OCI-LY3 (cell line): ENCODE results near the gene MTHFD1L.

Experiments
- H2AFZ ChIP-seq: fragments of 200-600, 300-600 bp; shearing (Covaris generic); 2 replicates; pipeline ENCODE4 v1.6.0; 2014; ENCODE audit warnings: antibody characterized with exemption, low read depth, low read length
- H3K27ac ChIP-seq: fragments of 200-600, 300-600 bp; sonication (generic); 2 replicates; pipeline ENCODE4 v1.5.1; 2014; ENCODE audit warnings: mild to moderate bottlenecking, low read length, moderate library complexity, mixed read lengths
- H3K27me3 ChIP-seq: fragments of 200-600, 300-600 bp; sonication (generic); 2 replicates; pipeline ENCODE4 v1.6.1; 2014; ENCODE audit warnings: low read depth, low read length, mixed read lengths
- H3K36me3 ChIP-seq: fragments of 200-600, 300-600 bp; sonication (generic); replicated peaks from 2 replicates; pipeline ENCODE3; 2014; ENCODE audit warnings: low read depth, low read length, mixed read lengths
- H3K4me1 ChIP-seq: fragments of 300-600, 200-600 bp; sonication (generic); 2 replicates; pipeline ENCODE4 v1.6.1; 2014; ENCODE audit warnings: low read length, mixed read lengths
- H3K4me2 ChIP-seq: fragments of 200-600, 300-600 bp; sonication (generic); 2 replicates; pipeline ENCODE4 v1.6.1; 2014; ENCODE audit warnings: low read length, mixed read lengths
- H3K4me3 ChIP-seq: fragments of 300-600, 200-600 bp; sonication (generic); 2 replicates; pipeline ENCODE4 v1.5.1; 2014; ENCODE audit warnings: antibody characterized with exemption, mild to moderate bottlenecking, low read length, moderate library complexity
- H3K79me2 ChIP-seq: fragments of 300-600, 200-600 bp; shearing (Covaris generic); 2 replicates; pipeline ENCODE4 v1.6.1; 2014; ENCODE audit warnings: mild to moderate bottlenecking, low read length, mixed read lengths
- H3K9ac ChIP-seq: fragments of 300-600, 200-600 bp; shearing (Covaris generic); 2 replicates; pipeline ENCODE4 v1.6.0; 2014; ENCODE audit warnings: mild to moderate bottlenecking, low read length, moderate library complexity
- H3K9me3 ChIP-seq: fragments of 200-600, 300-600 bp; shearing (Covaris generic); 2 replicates; pipeline ENCODE4 v1.6.1; 2014; ENCODE audit warnings: low read length, mixed read lengths; ENCODE audit not compliant: insufficient read depth
- H4K20me1 ChIP-seq: fragments of 200-600, 300-600 bp; sonication (generic); 2 replicates; pipeline ENCODE4 v1.6.1; 2016; ENCODE audit warnings: low read length, mixed read lengths; ENCODE audit not compliant: insufficient read depth
- EZH2phosphoT487 ChIP-seq: fragments of 200-600 bp; shearing (Covaris generic); IDR thresholded peaks from 2 replicates; pipeline ENCODE4 v1.6.1; 2018; ENCODE audit warnings: antibody characterized with exemption, mixed run types, low read depth
- TF ChIP-seq, protein P1 (sequence below): fragments of 200-600, 300-600 bp; sonication (generic); IDR thresholded peaks from 2 replicates; pipeline ENCODE4 v1.5.1; 2014; ENCODE audit warnings: antibody characterized with exemption, low read length, low read depth

Gene MTHFD1L

DNA sequence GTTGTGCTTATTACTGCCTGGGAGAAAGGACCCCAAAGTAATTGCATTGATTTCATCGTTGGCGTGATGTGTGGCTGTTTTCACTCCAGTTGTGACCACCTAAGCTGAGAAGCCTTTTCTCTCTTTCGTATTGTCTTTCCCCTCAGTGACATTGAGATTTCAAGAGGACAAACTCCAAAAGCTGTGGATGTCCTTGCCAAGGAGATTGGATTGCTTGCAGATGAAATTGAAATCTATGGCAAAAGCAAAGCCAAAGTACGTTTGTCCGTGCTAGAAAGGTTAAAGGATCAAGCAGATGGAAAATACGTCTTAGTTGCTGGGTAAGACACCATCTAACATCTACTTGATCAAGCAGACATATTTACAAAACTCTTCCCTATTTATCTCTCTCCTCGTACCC, 60.5 kb downstream of the MTHFD1L start:
- Histone ChIP-seq H3K27ac (no peak overlapping the region), H3K27me3 (no peaks in the 10 kb centered on the region), H3K4me1 (0 out of 2 replicates have a peak, but pooled peaks cover 6% of the 10 kb centered on the region), H3K9ac (no peak overlapping the region), H2AFZ (no peak overlapping the region), H3K79me2 (no peaks in the 10 kb centered on the region), H3K36me3 (peaks cover 13% of the 10 kb centered on the region), H3K4me2 (no peak overlapping the region), H4K20me1 (no peaks in the 10 kb centered on the region), H3K4me3 (no peak overlapping the region), H3K9me3 (no peaks in the 10 kb centered on the region)
- no peak for TF ChIP-seq EZH2phosphoT487
- TF ChIP-seq, protein P1, sequence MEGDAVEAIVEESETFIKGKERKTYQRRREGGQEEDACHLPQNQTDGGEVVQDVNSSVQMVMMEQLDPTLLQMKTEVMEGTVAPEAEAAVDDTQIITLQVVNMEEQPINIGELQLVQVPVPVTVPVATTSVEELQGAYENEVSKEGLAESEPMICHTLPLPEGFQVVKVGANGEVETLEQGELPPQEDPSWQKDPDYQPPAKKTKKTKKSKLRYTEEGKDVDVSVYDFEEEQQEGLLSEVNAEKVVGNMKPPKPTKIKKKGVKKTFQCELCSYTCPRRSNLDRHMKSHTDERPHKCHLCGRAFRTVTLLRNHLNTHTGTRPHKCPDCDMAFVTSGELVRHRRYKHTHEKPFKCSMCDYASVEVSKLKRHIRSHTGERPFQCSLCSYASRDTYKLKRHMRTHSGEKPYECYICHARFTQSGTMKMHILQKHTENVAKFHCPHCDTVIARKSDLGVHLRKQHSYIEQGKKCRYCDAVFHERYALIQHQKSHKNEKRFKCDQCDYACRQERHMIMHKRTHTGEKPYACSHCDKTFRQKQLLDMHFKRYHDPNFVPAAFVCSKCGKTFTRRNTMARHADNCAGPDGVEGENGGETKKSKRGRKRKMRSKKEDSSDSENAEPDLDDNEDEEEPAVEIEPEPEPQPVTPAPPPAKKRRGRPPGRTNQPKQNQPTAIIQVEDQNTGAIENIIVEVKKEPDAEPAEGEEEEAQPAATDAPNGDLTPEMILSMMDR = no peak

- H3K79me2 ChIP-seq = no peaks in the 10 kb centered on the region
- no peak overlapping the region for H3K4me3 ChIP-seq
- no peaks in the 10 kb centered on the region for H3K9me3 ChIP-seq
- no peak overlapping the region for H3K9ac ChIP-seq
- no peaks in the 10 kb centered on the region for H3K27me3 ChIP-seq
- TF ChIP-seq, protein P1 = peak; percentile 31
- no peak for TF ChIP-seq EZH2phosphoT487
- H3K4me1 ChIP-seq = 0 out of 2 replicates have a peak, but pooled peaks cover 6% of the 10 kb centered on the region
- H4K20me1 ChIP-seq = no peaks in the 10 kb centered on the region
- H3K36me3 ChIP-seq = peaks cover 13% of the 10 kb centered on the region
- no peak overlapping the region for H3K27ac ChIP-seq
- no peak overlapping the region for H3K4me2 ChIP-seq
- no peak overlapping the region for H2AFZ ChIP-seq
Observed at GRCh38 chr6:150928882-150929281, 63.4 kb downstream of the MTHFD1L start.

DNA sequence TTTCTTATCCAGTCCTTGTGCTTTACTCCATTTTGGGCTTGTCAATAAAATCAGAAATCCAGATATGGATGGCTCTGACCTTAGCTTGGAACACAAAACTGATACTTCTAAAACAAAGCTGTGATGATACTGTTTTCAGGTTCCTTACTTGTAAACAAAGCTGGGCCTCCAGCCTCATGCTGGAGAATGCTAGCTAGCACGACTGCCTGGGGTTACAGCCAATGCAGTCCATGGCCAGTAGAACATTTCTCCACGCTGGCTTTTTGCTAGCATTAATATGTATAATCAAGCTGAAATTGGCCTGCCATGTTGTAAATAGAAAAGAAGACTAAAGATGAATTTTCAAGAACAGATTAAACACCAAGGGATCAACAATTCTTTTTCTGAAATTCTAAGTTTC, 63.9 kb downstream of the MTHFD1L start:
- Histone ChIP-seq H3K27ac (no peak overlapping the region), H3K4me3 (no peak overlapping the region), H3K36me3 (peaks cover 13% of the 10 kb centered on the region), H3K4me1 (0 out of 2 replicates have a peak, but pooled peaks cover 6% of the 10 kb centered on the region), H4K20me1 (no peaks in the 10 kb centered on the region), H3K27me3 (no peaks in the 10 kb centered on the region), H2AFZ (no peak overlapping the region), H3K9ac (no peak overlapping the region), H3K4me2 (no peak overlapping the region), H3K9me3 (no peaks in the 10 kb centered on the region), H3K79me2 (no peaks in the 10 kb centered on the region)
- TF ChIP-seq, protein P1 = no peak
- no peak for TF ChIP-seq EZH2phosphoT487

GRCh38 chr6:150930841-150931240, 65.3 kb downstream of the MTHFD1L start:
- TF ChIP-seq, protein P1 = no peak
- no peak for TF ChIP-seq EZH2phosphoT487

More at GRCh38 chr6:150930841-150931240, 65.3 kb downstream of the MTHFD1L start:
- Histone ChIP-seq H3K9me3 (no peaks in the 10 kb centered on the region), H3K36me3 (peaks cover 11% of the 10 kb centered on the region), H3K27me3 (no peaks in the 10 kb centered on the region), H3K4me2 (no peak overlapping the region), H3K9ac (no peak overlapping the region), H3K27ac (no peak overlapping the region), H2AFZ (no peak overlapping the region), H3K4me3 (no peak overlapping the region), H3K79me2 (no peaks in the 10 kb centered on the region), H4K20me1 (no peaks in the 10 kb centered on the region), H3K4me1 (0 out of 2 replicates have a peak, but pooled peaks cover 6% of the 10 kb centered on the region)
